Left kidney (tissue), 2 donors: Measurements from ENCODE around the gene NLGN1. TPM values are rescaled to one million over a fixed set of nuclear protein-coding genes. Genes with fewer than 3 reads are reported as not detected.
"Not testable (repeated sequence)": the region's sequence is repeated elsewhere in the genome, so short reads cannot be mapped to it uniquely, and the experiment has no call there.

Source experiments
- DNase-seq: peaks from one replicate; pipeline ENCODE4 v3.0.0-alpha.2; 2013
- polyA plus RNA-seq: library from polyadenylated mRNA; unstranded; fragments of 120-200 nt; gene quantifications from one replicate; pipeline ENCODE4 v1.2.1, GENCODE V29; 2013; ENCODE audit not compliant: insufficient read length

Gene NLGN1
- polyA plus RNA-seq, 1 donor: 2.9 TPM

GRCh38 chr3:173429527-173429926 is 32.0 kb downstream of the NLGN1 start:
- no peak for DNase-seq

DNA sequence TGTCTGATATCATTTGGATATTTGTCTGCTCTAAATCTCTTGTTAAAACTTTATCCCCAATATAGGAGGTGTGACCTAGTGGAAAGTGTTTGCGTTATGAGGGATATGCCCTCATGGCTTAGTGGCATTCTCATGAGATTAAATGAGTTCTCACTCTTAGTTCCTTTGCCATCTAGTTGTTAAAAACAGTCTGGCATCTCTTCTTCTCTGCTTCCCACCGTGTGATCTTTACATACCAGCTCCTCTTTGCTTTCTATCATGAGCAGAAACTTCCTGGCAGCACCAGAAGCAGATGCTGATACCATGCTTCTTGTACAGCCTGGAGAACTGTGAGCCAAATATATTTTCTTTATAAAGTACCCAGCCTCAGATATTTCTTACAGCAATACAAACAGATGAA is 33.0 kb downstream of the NLGN1 start:
- DNase-seq: no peak

DNA sequence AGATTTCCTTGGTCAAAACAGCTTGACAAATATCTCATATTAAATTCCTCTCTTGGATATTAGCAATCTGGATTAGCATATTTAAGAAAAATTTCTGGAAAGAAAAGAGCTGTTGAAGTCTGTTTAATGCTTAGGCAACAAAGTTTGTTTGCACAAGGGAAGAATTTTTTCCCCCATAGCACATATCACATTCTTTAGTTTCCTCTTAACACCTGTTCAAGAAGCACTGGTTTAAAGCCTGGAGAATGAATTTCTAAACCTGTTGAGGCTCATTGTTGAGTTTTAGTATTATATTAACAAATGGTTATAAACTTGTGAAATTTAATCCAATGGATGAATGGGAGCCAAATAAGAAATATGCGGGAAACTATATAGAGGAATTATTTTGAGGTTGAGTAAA is 41.5 kb downstream of the NLGN1 start:
- no peak for DNase-seq

- no peak for DNase-seq
These were observed 43.0 kb downstream of the NLGN1 start for GRCh38 chr3:173440514-173440913.

DNA sequence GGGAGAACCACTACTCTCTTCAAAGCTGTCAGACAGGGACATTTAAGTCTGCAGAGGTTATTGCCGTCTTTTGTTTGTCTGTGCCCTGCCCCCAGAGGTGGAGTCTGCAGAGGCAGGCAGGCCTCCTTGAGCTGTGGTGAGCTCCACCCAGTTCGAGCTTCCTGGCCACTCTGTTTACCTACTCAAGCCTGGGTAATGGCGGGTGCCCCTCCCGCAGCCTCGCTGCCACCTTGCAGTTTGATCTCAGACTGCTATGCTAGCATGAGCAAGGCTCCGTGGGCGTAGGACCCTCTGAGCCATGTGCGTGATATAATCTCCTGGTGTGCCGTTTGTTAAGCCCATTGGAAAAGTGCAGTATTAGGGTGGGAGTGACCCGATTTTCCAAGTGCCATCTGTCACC is 54.0 kb downstream of the NLGN1 start:
- DNase-seq: not testable (repeated sequence)

DNA sequence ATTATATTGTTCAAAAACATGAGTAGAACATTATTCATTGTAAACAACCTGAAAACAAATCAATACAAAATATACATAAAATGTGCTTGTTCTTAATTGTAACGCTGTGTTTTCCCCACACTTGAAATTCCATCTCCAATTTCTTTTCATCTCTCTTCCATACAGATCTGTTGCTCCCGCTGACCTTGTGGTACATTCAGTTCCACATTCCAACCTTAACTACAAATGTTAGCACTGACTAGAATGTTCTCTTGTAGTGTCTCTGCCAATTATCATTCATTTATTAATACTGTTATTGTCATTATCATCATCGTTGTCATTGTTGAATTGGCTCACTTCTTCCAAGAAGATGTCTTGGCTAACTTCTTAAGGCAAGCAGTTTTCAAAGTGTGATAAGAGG is 65.7 kb downstream of the NLGN1 start:
- DNase-seq: no peak

GRCh38 chr3:173465112-173465511 is 67.6 kb downstream of the NLGN1 start:
- DNase-seq: no peak

GRCh38 chr3:173465898-173466678 is 68.5 kb downstream of the NLGN1 start:
- DNase-seq: no peak

DNA sequence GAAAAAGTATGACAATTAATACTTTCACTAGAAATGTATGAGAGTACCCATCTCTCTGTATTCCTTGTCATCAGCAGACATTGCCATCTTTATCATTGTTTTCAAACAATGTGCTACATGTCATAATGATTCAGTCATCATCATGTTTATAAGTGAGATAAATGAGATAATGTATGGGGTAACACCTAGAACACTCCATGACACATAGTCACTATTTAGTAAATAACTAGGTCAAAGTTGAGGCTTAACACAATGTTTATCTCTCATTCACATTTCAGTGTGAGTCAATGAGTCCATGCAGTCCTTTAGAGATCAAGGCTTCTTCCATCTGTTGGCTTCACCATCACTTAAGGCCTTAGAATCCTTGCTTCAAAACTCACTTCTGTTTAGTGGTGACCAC is 70.0 kb downstream of the NLGN1 start:
- no peak for DNase-seq

GRCh38 chr3:173473237-173473636 is 75.7 kb downstream of the NLGN1 start:
- no peak for DNase-seq

DNA sequence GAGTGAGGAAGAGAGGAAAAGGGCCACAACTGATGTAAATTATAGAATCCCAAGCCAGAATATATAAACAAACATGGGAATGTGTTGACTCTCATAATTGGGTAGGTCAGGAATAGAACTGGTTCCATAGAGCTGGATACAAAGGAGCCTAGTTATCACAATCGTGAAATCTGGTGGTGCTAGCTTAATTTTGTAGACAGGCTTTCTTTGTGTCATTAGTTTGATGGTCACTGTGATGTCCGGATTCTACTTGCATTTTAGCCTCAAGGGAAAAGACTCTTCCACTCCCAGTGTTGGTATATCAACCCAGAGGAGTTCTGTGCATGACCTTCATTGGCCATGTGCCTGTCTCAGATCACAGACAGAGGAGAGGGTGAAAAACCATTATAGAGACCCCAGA is 81.8 kb downstream of the NLGN1 start:
- no peak for DNase-seq

DNA sequence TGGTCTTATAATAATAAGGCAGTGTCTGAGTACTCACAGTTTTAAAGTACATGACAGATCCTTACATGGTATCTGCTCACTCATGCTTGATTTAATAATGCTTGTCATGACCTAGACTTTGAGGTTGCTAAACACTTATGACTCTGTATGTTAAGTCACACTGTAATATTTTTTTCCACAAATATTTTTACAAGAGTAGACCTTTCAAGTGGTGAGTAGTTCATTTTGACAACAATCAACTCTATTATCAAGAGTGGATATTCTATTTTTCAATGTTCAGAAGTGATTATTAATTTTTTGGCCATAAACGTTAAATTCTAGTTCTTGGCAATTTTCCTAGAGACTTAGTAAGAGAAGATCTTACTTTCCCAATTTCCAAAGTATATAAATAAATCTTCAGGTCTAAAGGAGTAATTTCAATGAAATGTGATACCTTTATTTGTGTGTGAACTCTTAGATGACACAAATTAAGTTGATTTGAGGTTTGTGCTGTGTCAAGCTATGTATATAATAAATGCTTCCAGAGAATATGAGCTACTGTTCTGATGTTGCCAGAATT is 104.5 kb downstream of the NLGN1 start:
- no peak for DNase-seq

DNA sequence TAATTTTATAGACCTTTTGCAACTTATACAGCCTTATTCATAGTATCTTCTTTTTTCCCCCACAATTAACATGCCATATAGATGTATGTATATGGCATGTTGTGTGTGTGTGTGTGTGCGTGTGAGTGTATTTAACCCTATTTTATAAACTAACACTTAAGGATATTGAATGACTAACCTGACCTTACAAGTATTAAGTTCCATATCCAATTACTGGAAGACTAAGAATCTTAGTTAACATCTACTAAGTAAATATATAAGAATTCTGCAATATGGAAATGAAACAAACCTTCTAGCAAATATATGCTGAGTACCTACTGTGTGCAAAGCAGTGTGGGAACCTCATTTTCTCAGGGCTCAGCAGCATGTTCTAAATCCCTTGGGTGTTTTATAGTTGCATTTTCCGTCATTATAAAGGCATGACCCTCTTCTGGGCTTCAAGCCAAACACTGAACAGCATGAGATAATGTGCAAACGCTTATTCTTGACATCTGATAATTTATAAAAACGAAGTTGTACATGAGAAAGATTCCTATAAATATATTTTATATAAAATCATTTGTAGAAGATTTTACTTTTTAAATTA is 105.5 kb downstream of the NLGN1 start:
- DNase-seq: peak; percentile 2

DNA sequence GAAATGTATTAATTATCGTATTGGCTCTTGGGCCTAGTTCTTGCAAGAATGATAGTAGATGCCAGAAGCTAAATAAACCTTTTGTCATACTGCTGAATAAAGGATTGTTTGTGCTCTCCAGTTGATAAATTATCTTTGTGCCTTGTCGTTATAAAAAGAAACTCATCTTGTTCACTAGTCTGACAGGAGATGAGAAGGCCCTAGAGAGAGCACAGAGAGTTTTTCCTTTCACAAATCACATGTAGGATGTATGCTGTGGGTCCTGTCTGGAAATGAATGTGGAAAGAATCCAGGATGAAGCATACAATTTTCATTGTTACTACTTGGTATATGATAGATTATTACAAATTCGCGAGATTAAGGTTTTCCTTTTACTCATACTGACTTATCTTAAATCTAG is 113.0 kb downstream of the NLGN1 start:
- no peak for DNase-seq

DNA sequence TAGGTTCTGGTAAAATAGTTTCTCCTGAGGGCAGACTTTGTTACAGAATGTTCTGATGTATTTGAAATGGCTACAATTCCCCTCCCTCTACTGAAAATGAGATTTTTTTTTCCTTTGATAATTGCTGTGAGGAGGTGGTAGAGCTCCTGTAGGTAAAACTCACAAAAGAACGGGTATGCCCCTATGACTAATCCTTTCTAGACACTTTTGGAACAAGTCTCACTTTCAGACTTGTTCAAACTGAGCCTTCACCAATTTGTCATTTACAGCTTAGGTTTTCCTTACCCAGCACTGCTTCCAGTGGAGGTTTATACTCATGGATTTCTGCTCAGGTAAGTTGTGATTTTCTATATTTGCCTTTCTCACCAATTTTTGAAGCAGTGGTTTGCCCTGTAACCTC is 115.6 kb downstream of the NLGN1 start:
- DNase-seq: no peak

DNA sequence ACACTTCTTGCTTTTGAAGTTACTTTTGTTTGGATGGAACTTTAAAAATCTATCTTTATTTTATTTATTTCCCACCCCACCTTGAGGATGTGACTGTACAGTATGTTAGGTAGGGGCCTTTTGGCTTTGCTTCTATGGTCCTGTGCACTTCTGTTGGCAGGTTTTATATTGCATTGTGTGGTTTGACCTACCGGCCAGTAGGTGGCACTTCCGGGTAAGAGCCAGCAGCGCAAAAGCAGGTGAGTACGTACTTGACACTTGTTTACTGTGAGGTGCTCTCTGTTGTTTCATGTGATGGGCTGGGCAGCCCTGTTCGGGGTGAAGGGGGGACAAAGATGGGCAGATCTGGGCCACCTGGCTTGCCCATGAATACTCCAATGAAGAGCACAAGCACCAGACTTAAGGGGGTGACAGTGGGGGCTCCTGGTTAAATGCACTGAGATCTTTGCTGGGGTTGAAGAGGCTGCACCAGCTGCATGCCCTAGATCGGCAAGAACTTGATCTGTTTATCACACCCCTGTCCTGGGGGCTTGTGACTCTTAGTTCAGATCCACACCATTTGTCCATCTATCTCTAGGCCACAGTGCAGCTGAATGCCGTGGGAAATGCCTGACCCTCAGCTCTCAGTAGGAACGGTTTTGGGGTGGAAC is 131.6 kb downstream of the NLGN1 start:
- no peak for DNase-seq

GRCh38 chr3:173531602-173532001 is 134.1 kb downstream of the NLGN1 start:
- no peak for DNase-seq

GRCh38 chr3:173538410-173538809 is 140.9 kb downstream of the NLGN1 start:
- DNase-seq: no peak

- DNase-seq: not testable (repeated sequence)
These were observed 148.0 kb downstream of the NLGN1 start for GRCh38 chr3:173545590-173545989.

DNA sequence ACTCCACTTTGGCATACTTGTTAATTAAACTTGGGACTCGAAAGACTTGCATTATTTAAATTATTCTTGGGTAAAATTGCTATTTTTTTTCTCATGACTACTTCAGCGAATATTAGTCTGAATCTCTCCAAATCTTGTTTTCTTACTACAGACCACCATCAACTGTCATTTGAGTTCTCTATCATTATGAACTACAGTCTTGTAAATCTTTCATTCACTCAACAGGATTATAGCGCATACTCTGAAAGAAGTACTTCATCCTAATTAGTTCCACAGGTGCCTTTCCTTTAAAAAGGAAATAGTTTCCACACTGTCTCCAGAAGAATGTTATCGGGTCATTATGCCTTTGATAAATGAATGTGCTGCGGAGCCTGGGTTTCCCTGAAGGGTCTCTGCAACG is 149.5 kb downstream of the NLGN1 start:
- no peak for DNase-seq

GRCh38 chr3:173548261-173548660 is 150.7 kb downstream of the NLGN1 start:
- DNase-seq: no peak

- DNase-seq: no peak
These were observed 155.0 kb downstream of the NLGN1 start for GRCh38 chr3:173552526-173552925.

DNA sequence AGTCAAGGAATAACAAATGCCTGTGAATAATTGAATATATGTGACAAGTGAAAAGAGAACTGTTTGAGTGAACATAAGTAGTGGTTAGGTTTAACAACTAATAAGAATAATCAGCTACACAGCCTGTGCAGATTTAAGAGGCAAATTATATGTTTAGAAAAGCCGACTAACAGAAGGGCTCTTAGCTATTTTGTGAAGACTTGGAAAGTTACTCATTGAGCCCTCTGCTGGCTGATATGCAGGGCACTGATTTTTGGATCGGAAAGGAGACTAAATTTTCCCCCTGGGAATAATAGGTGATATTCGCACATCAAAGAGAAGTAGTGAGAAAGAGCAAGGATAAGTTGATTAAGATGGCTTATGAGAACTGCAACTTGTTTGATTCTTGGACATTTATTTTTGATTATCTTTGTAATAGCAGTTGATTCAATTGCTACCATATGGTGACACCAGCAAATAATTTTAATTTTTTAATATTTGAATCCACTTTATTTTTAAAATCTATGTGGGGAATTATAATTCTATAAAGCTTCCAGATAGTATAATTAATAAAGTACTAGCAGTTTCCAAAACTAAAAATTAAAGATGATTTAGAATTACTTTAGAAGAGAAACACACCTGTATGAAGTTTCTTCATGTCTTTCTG is 156.2 kb downstream of the NLGN1 start:
- peak; percentile 26 for DNase-seq
